ENCODE measurements around the gene SPOCK1.

Gene SPOCK1

GRCh38 chr5:137105351-137106035 is 393.6 kb downstream of the SPOCK1 start:
- Histone ChIP-seq H3K4me2 (ENCODE audit: insufficient read depth, low read length) (no peak overlapping the region), H3K27me3 (ENCODE audit: insufficient read depth, low read length, poor library complexity) (peaks cover 10% of the 10 kb centered on the region), H3K9me3 (ENCODE audit: insufficient read depth, low read length, severe bottlenecking) (no peaks in the 10 kb centered on the region), H3K9ac (ENCODE audit: low read depth, low read length) (no peak overlapping the region), H2AFZ (ENCODE audit: low read depth, low read length) (no peak overlapping the region), H3K36me3 (ENCODE audit: insufficient read depth, low read length) (no peaks in the 10 kb centered on the region), H3K27ac (ENCODE audit: low read length) (no peak overlapping the region), H3K4me3 (ENCODE audit: low read depth in 1 of 2, low read length in 2 of 2) (no peak overlapping the region), H3K79me2 (ENCODE audit: insufficient read depth, low read length) (no peaks in the 10 kb centered on the region), H3K4me1 (ENCODE audit: insufficient read depth, low read length) (no peaks in the 10 kb centered on the region), H4K20me1 (ENCODE audit: insufficient read depth, low read length) (no peaks in the 10 kb centered on the region)
- TF ChIP-seq CTCF (IDR thresholded peaks at IDR 0.05; ENCODE audit: borderline replicate concordance, extremely low read depth, low read length, poor library complexity, severe bottlenecking): no peak
- no peak for TF ChIP-seq EZH2 (IDR thresholded peaks at IDR 0.05; ENCODE audit: borderline replicate concordance, low read depth, low read length, severe bottlenecking)
- ATAC-seq (ENCODE audit: insufficient read depth, low read depth) (no peak), DNase-seq (no peak)

GRCh38 chr5:137101544-137101943 is 397.6 kb downstream of the SPOCK1 start:
- Histone ChIP-seq H4K20me1 (ENCODE audit: insufficient read depth, low read length) (no peaks in the 10 kb centered on the region), H3K27me3 (ENCODE audit: insufficient read depth, low read length, poor library complexity) (peaks cover 8% of the 10 kb centered on the region), H3K9me3 (ENCODE audit: insufficient read depth, low read length, severe bottlenecking) (no peaks in the 10 kb centered on the region), H3K4me1 (ENCODE audit: insufficient read depth, low read length) (no peaks in the 10 kb centered on the region), H3K27ac (ENCODE audit: low read length) (no peak overlapping the region), H3K36me3 (ENCODE audit: insufficient read depth, low read length) (no peaks in the 10 kb centered on the region), H3K4me3 (ENCODE audit: low read depth in 1 of 2, low read length in 2 of 2) (no peak overlapping the region), H3K79me2 (ENCODE audit: insufficient read depth, low read length) (no peaks in the 10 kb centered on the region), H3K4me2 (ENCODE audit: insufficient read depth, low read length) (no peak overlapping the region), H3K9ac (ENCODE audit: low read depth, low read length) (no peak overlapping the region), H2AFZ (ENCODE audit: low read depth, low read length) (no peak overlapping the region)
- TF ChIP-seq EZH2 (IDR thresholded peaks at IDR 0.05; ENCODE audit: borderline replicate concordance, low read depth, low read length, severe bottlenecking) (no peak), CTCF (IDR thresholded peaks at IDR 0.05; ENCODE audit: borderline replicate concordance, extremely low read depth, low read length, poor library complexity, severe bottlenecking) (no peak)
- ATAC-seq (ENCODE audit: insufficient read depth, low read depth): no peak
- no peak for DNase-seq

- Histone ChIP-seq H3K27ac (ENCODE audit: low read length) (no peak overlapping the region), H2AFZ (ENCODE audit: low read depth, low read length) (no peak overlapping the region), H3K4me2 (ENCODE audit: insufficient read depth, low read length) (no peak overlapping the region), H3K9me3 (ENCODE audit: insufficient read depth, low read length, severe bottlenecking) (no peaks in the 10 kb centered on the region), H3K79me2 (ENCODE audit: insufficient read depth, low read length) (no peaks in the 10 kb centered on the region), H3K4me3 (ENCODE audit: low read depth in 1 of 2, low read length in 2 of 2) (no peak overlapping the region), H3K4me1 (ENCODE audit: insufficient read depth, low read length) (no peaks in the 10 kb centered on the region), H3K27me3 (ENCODE audit: insufficient read depth, low read length, poor library complexity) (peaks cover 8% of the 10 kb centered on the region), H3K36me3 (ENCODE audit: insufficient read depth, low read length) (no peaks in the 10 kb centered on the region), H3K9ac (ENCODE audit: low read depth, low read length) (no peak overlapping the region), H4K20me1 (ENCODE audit: insufficient read depth, low read length) (no peaks in the 10 kb centered on the region)
- no peak for TF ChIP-seq CTCF (IDR thresholded peaks at IDR 0.05; ENCODE audit: borderline replicate concordance, extremely low read depth, low read length, poor library complexity, severe bottlenecking)
- TF ChIP-seq EZH2 (IDR thresholded peaks at IDR 0.05; ENCODE audit: borderline replicate concordance, low read depth, low read length, severe bottlenecking): no peak
- no peak for DNase-seq
- ATAC-seq (ENCODE audit: insufficient read depth, low read depth): no peak
Measured at GRCh38 chr5:137099651-137100050, 399.5 kb downstream of the SPOCK1 start.
